Type B pancreatic cell (in vitro differentiated cells): ENCODE data around the gene KRI1. TPM values are rescaled to one million over a fixed set of nuclear protein-coding genes. Genes with fewer than 3 reads are reported as not detected.

Experiments
- DNase-seq: peaks from one replicate; pipeline ENCODE4 v3.0.0; 2021; ENCODE audit warnings: mixed read lengths; ENCODE audit not compliant: unreplicated experiment; ENCODE audit errors: extremely low spot score
- H3K27ac Mint-ChIP-seq: 2 replicates; pipeline ENCODE4 v1.8.0; 2021; ENCODE audit warnings: mild to moderate bottlenecking, mixed read lengths
- H3K27me3 Mint-ChIP-seq: 2 replicates; pipeline ENCODE4 v1.8.0; 2021; ENCODE audit warnings: mixed read lengths
- H3K36me3 Mint-ChIP-seq: 2 replicates; pipeline ENCODE4 v1.8.0; 2021; ENCODE audit warnings: mixed read lengths
- H3K4me1 Mint-ChIP-seq: one replicate; pipeline ENCODE4 v1.8.0; 2021; ENCODE audit warnings: mixed read lengths; ENCODE audit not compliant: unreplicated experiment
- H3K4me3 Mint-ChIP-seq: 2 replicates; pipeline ENCODE4 v1.8.0; 2021; ENCODE audit warnings: mild to moderate bottlenecking, mixed read lengths
- H3K9me3 Mint-ChIP-seq: 2 replicates; pipeline ENCODE4 v1.8.0; 2021; ENCODE audit warnings: mixed read lengths
- CTCF ChIP-seq: fragments of 200-600 bp; sonication (generic); conservative IDR thresholded peaks from 2 replicates; pipeline ENCODE4 v1.5.0; 2021; ENCODE audit warnings: antibody characterized with exemption, mild to moderate bottlenecking
- total RNA-seq: library from RNA; stranded (reverse); gene quantifications from 2 replicates; pipeline ENCODE4 v1.2.1, GENCODE V29; 2021; ENCODE audit warnings: low replicate concordance

Gene KRI1
- total RNA-seq, 1 donor from 2014 or later = 34.4 TPM

GRCh38 chr19:10593148-10593547 is 27.3 kb upstream of the KRI1 start:
- no peaks in the 10 kb centered on the region for H3K36me3 Mint-ChIP-seq
- H3K4me1 Mint-ChIP-seq = peaks cover 9% of the 10 kb centered on the region
- TF ChIP-seq CTCF = no peak
- H3K9me3 Mint-ChIP-seq = no peaks in the 10 kb centered on the region
- H3K27ac Mint-ChIP-seq = no peak overlapping the region
- H3K27me3 Mint-ChIP-seq = no peaks in the 10 kb centered on the region
- DNase-seq = no peak
- no peak overlapping the region for H3K4me3 Mint-ChIP-seq

DNA sequence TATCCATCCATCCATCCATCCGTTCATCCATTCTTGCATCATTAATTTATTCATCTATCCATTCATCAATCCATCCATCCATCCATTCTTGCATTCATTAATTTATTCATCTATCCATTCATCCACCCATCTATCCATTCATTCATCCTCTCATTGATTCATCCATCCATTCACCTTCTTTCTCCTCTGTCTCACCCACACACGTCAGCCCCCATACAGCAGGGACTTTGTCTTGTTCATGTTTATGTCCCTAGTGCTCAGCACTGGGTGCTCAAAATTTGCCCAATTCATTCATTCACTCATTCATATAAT is 22.0 kb upstream of the KRI1 start:
- DNase-seq = no peak
- Mint-ChIP-seq H3K9me3 (no peaks in the 10 kb centered on the region), H3K36me3 (no peaks in the 10 kb centered on the region), H3K4me3 (peak overlapping the region; percentile 89), H3K27me3 (peaks cover 28% of the 10 kb centered on the region), H3K4me1 (peaks cover 7% of the 10 kb centered on the region), H3K27ac (no peak overlapping the region)
- no peak for TF ChIP-seq CTCF

- Mint-ChIP-seq H3K9me3 (no peaks in the 10 kb centered on the region), H3K36me3 (no peaks in the 10 kb centered on the region), H3K27me3 (peaks cover 28% of the 10 kb centered on the region), H3K4me3 (peak within 1 kb of the TSS; percentile 89), H3K4me1 (peaks cover 7% of the 10 kb centered on the region), H3K27ac (peak within 1 kb of the TSS; percentile 70)
- DNase-seq = no peak
- no peak for TF ChIP-seq CTCF
Observed at GRCh38 chr19:10587022-10587838, 21.4 kb upstream of the KRI1 start, which contains the start of gene AP1M2. AP1M2 (minus strand) TSS chr19:10587312; CDS start chr19:10587231, 81 bp downstream.

DNA sequence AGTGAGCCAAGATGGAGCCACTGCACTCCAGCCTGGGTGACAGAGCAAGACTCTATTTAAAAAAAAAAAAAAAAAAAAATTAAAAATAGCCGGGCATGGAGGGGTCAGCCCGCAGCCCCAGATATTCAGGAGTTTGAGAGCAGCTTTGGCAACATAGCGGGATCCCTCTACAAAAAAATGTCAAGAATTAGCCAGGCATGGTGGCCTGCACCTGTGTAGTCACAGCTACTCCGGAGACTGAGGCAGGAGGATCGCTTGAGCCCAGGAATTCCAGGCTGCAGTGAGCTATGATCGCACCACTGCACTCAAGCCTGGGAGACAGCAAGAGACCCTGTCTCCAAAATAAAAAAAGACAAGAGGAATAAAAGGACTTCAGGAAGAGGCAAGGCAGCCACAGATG is 20.6 kb upstream of the KRI1 start:
- H3K4me3 Mint-ChIP-seq = peak overlapping the region; percentile 89
- no peak for TF ChIP-seq CTCF
- H3K27ac Mint-ChIP-seq = peak overlapping the region; percentile 70
- peaks cover 7% of the 10 kb centered on the region for H3K4me1 Mint-ChIP-seq
- DNase-seq = no peak
- H3K9me3 Mint-ChIP-seq = no peaks in the 10 kb centered on the region
- H3K27me3 Mint-ChIP-seq = peaks cover 28% of the 10 kb centered on the region
- H3K36me3 Mint-ChIP-seq = no peaks in the 10 kb centered on the region

DNA sequence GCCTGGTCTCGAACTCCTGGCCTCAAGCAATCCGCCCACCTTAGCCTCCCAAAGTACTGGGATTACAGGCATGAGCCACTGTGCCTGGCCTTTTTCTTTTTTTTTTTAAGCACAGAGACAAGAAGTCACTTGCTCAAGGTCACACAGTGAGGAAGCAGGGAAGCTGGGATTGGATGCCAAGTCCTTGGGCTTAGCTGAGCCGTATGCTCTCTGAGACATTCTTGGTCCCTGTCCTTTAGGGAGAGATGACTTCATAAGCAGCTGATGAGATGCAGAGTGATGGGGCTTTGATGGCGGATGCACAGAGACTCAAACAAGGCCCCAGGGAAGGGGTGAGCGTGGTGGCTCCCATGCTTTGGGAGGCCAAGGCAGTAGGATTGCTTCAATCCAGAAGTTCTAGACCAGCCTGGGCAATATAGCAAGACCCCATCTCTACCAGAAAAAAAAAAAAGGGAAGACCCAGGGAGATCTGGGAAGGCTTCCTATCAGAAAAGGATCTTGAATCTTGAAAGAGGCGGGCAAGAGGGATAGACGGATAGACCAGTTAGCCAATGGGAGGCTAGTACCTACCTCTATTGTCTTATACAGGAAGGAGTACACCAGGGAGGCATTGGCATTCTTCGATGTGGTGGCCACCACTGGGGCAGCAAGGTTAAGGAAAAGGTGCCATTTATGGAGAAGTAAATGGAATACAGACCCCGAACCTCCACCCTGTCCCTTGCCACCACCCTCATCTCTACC is 17.4 kb upstream of the KRI1 start:
- Mint-ChIP-seq H3K36me3 (peaks cover 5% of the 10 kb centered on the region), H3K27ac (no peak overlapping the region), H3K27me3 (peaks cover 28% of the 10 kb centered on the region), H3K4me1 (peaks cover 13% of the 10 kb centered on the region), H3K4me3 (no peak overlapping the region), H3K9me3 (no peaks in the 10 kb centered on the region)
- DNase-seq = no peak
- no peak for TF ChIP-seq CTCF
